Breast epithelium (tissue), 4 donors: Measurements from ENCODE around the gene RPL3. TPM values are rescaled to one million over a fixed set of nuclear protein-coding genes. Genes with fewer than 3 reads are reported as not detected.
A peak's percentile ranks its signal among the peaks of the same experiment; 100 is the strongest.

Source experiments
- DNase-seq, 2 donors: peaks; one replicate each; pipeline ENCODE4 v3.0.0-alpha.2; 2019; ENCODE audit warnings: low spot score in 2 of 2
- H3K27ac ChIP-seq, 2 donors: fragments of 200-600 bp; sonication (generic) in 1 of 2; one replicate each; pipeline ENCODE4 v1.5.1; 2016 to 2019; ENCODE audit warnings: mild to moderate bottlenecking in 1 of 2
- H3K27me3 ChIP-seq, 2 donors: fragments of 200-600 bp; sonication (generic) in 1 of 2; one replicate each; pipeline versions ENCODE4 v1.5.1 to v1.6.0; 2017 to 2019; ENCODE audit warnings: control low read depth in 1 of 2, mild to moderate bottlenecking in 1 of 2
- H3K36me3 ChIP-seq: fragments of 200-600 bp; one replicate; pipeline ENCODE4 v1.5.1; 2019
- H3K4me1 ChIP-seq, 2 donors: fragments of 200-600 bp; sonication (generic); one replicate each; pipeline ENCODE4 v1.5.1; 2016 to 2019; ENCODE audit warnings: control low read depth in 1 of 2
- H3K4me3 ChIP-seq, 3 donors: fragments of 200-600 bp; sonication (generic); 1 replicate in 2 of 3; 2 replicates in 1 of 3; pipeline ENCODE4 v1.5.1; 2016 to 2019; ENCODE audit warnings: mild to moderate bottlenecking in 3 of 3, moderate library complexity in 2 of 3
- H3K9me3 ChIP-seq, 2 donors: fragments of 200-600 bp; sonication (generic) in 1 of 2; one replicate each; pipeline ENCODE4 v1.5.1; 2016 to 2019; ENCODE audit warnings: control low read depth in 1 of 2
- POLR2A ChIP-seq: fragments of 450-650 bp; IDR thresholded peaks from one replicate; pipeline ENCODE4 v1.6.1; 2016; ENCODE audit warnings: antibody characterized with exemption, mild to moderate bottlenecking, moderate library complexity
- POLR2AphosphoS5 ChIP-seq, 3 donors: sonication (generic); formaldehyde crosslinking; IDR thresholded peaks; one replicate each; pipeline ENCODE4 v1.6.1; 2017; ENCODE audit warnings: antibody characterized with exemption in 3 of 3
- intact Hi-C: fragments of 100-400 bp; cut with DNase I; formaldehyde crosslinking; loops from one replicate; pipeline ENCODE4 v1.15.1; 2023; ENCODE audit warnings: low total_unique reads
- total RNA-seq, 3 donors: library from RNA; depleted of rRNA; stranded (reverse); fragments of >200 nt; gene quantifications; one replicate each; pipeline ENCODE4 v1.1.0, GENCODE V29; 2016
- TF ChIP-seq, protein P1 (sequence below), 3 donors: fragments of 450-650 bp; IDR thresholded peaks; one replicate each; pipeline ENCODE4 v1.5.1; 2016 to 2017; ENCODE audit warnings: antibody characterized with exemption in 3 of 3, mild to moderate bottlenecking in 3 of 3, moderate library complexity in 3 of 3

Gene RPL3
- total RNA-seq, 3 donors from 2014 or later: 1,827 to 3,262 (median 2,633) TPM

DNA sequence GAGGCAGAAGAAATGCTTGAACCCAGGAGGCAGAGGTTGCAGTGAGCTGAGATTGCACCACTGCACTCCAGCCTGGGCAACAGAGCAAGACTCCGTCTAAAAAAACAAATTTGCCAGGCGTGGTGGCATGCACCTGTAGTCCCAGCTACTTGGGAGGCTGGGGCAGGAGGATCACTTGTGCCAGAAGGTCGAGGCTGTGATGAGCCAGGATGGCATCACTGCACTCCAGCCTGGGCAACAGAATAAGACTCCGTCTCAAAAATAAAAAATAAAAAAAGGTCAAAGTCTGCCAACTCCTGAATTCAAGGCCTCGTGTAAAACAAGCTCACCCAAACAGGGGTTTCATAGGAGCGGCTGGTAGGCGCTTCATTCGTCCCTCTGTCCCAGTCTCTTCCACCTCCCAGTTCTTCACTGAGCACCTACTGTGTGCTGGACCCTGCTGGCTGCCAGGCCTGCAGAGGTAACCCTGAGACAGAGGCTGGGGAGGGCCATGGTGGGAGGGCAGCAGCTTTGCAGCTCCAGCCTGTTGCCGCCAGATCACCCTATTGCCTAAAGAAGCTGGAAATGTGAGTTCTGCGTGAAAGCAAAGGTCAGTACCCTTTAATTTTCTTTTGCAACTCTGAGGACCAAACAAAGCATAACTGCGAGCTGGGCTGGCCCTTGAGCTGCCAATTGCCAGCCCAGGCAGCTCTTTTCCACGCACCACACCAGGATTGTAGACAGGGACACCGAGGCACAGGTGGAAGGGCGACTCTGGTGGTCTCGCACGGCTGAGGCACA lies 15.3 kb downstream of the RPL3 start:
- H3K4me3 ChIP-seq: no peak overlapping the region
- no peak for DNase-seq
- no peak overlapping the region for H3K27ac ChIP-seq
- no peaks in the 10 kb centered on the region for H3K9me3 ChIP-seq
- intact Hi-C loops: no loop called here
- no peaks in the 10 kb centered on the region for H3K27me3 ChIP-seq
- H3K4me1 ChIP-seq: peaks cover 15 to 16% of the 10 kb centered on the region in 2 donors
- TF ChIP-seq, protein P1, sequence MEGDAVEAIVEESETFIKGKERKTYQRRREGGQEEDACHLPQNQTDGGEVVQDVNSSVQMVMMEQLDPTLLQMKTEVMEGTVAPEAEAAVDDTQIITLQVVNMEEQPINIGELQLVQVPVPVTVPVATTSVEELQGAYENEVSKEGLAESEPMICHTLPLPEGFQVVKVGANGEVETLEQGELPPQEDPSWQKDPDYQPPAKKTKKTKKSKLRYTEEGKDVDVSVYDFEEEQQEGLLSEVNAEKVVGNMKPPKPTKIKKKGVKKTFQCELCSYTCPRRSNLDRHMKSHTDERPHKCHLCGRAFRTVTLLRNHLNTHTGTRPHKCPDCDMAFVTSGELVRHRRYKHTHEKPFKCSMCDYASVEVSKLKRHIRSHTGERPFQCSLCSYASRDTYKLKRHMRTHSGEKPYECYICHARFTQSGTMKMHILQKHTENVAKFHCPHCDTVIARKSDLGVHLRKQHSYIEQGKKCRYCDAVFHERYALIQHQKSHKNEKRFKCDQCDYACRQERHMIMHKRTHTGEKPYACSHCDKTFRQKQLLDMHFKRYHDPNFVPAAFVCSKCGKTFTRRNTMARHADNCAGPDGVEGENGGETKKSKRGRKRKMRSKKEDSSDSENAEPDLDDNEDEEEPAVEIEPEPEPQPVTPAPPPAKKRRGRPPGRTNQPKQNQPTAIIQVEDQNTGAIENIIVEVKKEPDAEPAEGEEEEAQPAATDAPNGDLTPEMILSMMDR (IDR thresholded peaks at IDR 0.05): no peak
- TF ChIP-seq POLR2AphosphoS5 (IDR thresholded peaks at IDR 0.05): no peak
- TF ChIP-seq POLR2A: no peak
- H3K36me3 ChIP-seq: no peaks in the 10 kb centered on the region

DNA sequence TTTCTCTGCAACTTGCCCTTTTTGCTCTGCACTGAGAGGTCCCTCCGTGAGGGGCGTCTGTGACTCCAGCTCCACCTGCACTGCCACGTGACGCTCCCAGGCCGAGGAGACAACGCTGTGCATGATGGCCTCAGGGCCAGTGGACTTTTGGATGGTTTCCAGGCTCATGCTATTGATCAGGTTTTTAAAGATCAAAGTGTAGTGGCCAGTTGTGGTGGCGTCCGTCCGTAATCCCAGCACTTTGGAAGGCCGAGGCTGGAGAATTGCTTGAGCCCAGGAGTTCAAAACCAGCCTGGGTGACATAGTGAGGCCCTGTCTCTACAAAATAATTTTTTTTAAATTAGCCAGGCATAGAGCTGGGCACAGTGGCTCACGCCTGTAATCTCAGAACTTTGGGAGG lies 16.1 kb downstream of the RPL3 start:
- Histone ChIP-seq H3K4me1 (peaks cover 9 to 17% of the 10 kb centered on the region in 2 donors), H3K9me3 (no peaks in the 10 kb centered on the region), H3K4me3 (no peak overlapping the region), H3K27ac (no peak overlapping the region), H3K27me3 (no peaks in the 10 kb centered on the region), H3K36me3 (no peaks in the 10 kb centered on the region)
- TF ChIP-seq, protein P1 (IDR thresholded peaks at IDR 0.05): no peak
- TF ChIP-seq POLR2A: no peak
- TF ChIP-seq POLR2AphosphoS5 (IDR thresholded peaks at IDR 0.05): no peak
- DNase-seq: no peak
- intact Hi-C loops: no loop called here

DNA sequence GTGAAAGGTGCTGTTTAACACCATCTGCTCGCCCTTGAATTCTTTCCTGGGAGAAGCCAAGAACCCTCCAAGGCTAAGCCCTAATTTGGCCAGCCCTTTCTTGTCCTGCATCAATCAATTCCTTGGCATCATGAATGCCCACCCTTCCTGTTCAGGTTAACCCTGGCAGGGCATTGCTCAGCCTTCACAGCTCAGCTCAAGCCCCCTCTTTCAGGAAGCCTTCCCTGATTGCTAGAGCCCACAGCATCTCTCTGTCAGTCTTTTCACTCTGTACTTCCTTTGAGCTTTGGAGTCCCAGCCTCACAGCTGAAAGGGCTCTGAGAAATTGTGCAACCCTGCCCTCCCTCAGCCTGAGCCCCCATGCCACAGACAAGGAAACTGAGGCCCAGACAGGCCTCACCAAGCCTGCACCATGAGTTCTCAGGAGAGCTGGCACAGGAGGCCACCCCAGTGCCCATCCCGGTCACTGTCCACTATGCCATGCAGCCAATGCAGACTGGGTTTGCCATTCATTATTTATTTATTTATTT lies 16.9 kb downstream of the RPL3 start:
- TF ChIP-seq POLR2AphosphoS5 (IDR thresholded peaks at IDR 0.05) (no peak), POLR2A (no peak)
- TF ChIP-seq, protein P1 (IDR thresholded peaks at IDR 0.05): no peak
- H3K9me3 ChIP-seq: no peaks in the 10 kb centered on the region
- no peaks in the 10 kb centered on the region for H3K27me3 ChIP-seq
- H3K36me3 ChIP-seq: no peaks in the 10 kb centered on the region
- H3K4me3 ChIP-seq: no peak overlapping the region
- DNase-seq: no peak
- peaks cover 7 to 21% of the 10 kb centered on the region in 2 donors for H3K4me1 ChIP-seq
- intact Hi-C loops: no loop called here
- H3K27ac ChIP-seq: no peak overlapping the region

DNA sequence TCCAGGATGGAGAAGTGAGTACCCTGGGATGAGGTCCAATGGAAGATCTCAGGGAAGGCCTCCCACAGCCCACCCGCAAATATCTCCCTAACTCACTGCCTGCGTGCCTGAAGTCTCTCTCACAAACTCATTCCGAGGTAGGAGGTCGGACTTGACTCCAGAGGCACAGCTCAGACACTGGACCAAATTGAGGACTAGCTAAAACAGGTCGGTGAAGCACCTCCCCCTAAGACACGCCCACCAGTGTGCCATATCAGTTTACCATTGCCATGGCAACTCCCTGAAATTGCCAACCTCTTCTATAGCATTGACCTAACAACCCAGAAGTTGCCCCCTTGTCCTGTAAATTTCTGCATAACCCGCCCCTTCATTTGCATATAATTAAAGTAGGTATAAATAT lies 17.5 kb downstream of the RPL3 start:
- intact Hi-C loops: no loop called here
- no peak overlapping the region for H3K4me3 ChIP-seq
- H3K9me3 ChIP-seq: no peaks in the 10 kb centered on the region

DNA sequence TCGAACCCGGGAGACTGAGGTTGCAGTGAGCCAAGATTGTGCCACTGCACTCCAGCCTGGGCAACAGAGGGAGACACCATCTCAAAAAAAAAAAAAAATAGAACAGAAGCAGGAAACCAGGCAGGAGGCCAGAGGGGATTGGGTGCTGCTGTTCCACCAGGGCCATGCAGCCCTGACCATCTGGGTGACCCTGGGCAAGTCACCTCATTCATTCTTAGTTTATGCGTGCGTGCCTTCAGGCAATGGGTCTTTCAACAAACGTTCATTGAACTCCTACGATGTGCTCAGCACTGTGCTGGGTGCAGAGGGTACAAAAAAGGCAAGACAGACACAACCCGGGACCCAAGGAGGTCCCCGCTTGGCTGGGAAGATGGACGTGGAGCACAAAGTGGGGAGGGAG lies 18.3 kb downstream of the RPL3 start:
- Histone ChIP-seq H3K9me3 (no peaks in the 10 kb centered on the region), H3K27ac (peak overlapping the region in 1 of 2 donors; percentile 10), H3K27me3 (no peaks in the 10 kb centered on the region), H3K36me3 (no peaks in the 10 kb centered on the region), H3K4me3 (no peak overlapping the region), H3K4me1 (peaks cover 7 to 31% of the 10 kb centered on the region in 2 donors)
- no peak for DNase-seq
- intact Hi-C loops: no loop called here
- TF ChIP-seq POLR2A: no peak
- TF ChIP-seq, protein P1 (IDR thresholded peaks at IDR 0.05): no peak
- TF ChIP-seq POLR2AphosphoS5 (IDR thresholded peaks at IDR 0.05): no peak

More for the DNA sequence above, 17.5 kb downstream of the RPL3 start:
- no peaks in the 10 kb centered on the region for H3K36me3 ChIP-seq
- no peak overlapping the region for H3K27ac ChIP-seq
- no peak for DNase-seq
- no peaks in the 10 kb centered on the region for H3K27me3 ChIP-seq
- H3K4me1 ChIP-seq: peaks cover 7 to 27% of the 10 kb centered on the region in 2 donors
- TF ChIP-seq POLR2AphosphoS5 (IDR thresholded peaks at IDR 0.05) (no peak), POLR2A (no peak)
- TF ChIP-seq, protein P1 (IDR thresholded peaks at IDR 0.05): no peak
